ENCODE data around the gene KCNQ1OT1. TPM values are rescaled to one million over a fixed set of nuclear protein-coding genes. Genes with fewer than 3 reads are reported as not detected.
A peak's percentile ranks its signal among the peaks of the same experiment; 100 is the strongest.

KCNQ1OT1 gene
- total and polyA plus RNA-seq, 7 donors: 0.01 to 0.56 (median 0.30) TPM

DNA sequence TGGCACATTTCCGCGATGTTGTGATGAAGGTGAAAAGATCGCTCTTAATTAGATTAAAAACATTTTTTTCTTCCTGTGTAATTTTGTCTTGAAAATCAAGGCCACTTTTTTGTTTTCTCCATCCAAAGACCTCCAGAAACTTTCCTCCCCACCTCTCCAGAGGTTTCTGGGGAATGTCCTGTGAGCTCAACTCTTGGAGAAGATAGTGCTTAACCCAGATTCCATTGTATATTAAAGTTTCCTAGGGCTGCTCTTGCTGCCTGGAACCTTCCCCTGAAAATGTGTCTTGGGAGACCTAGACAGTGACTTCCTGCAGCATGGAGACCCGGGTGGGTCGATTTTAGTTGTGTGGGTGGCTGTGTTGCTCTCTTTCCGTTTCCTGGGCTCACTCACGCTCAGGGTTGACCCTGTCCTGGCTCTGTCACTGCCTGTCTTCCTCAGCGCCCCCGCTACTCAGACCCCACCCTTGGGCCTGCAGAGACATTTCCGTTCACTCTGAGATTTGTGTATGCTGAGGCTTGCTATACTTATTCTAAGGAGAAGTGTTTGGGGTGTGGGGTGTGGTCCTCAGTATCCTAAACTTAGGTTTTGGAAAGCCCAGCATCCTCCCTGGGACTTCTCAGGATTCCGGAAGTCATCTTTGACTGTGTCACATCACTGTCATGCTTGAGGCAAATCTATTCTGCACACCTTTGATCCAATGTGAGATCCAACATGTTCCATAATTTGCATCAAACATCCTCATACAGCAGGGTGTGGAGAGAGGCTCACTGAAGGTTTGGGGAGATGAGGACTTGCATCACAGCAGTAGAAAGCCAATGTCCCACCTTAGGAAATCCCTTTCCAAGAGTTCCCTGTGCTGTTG lies 47.2 kb downstream of the KCNQ1OT1 start:
- ATAC-seq (no peak), DNase-seq (no peak)
- intact Hi-C loops (cut with DNase I): no loop called here
- no peaks in the 10 kb centered on the region for H3K36me3 ChIP-seq (ENCODE audit: insufficient read depth in 1 of 2, low read depth in 1 of 2)
- H3K4me1 ChIP-seq: peaks cover 11% of the 10 kb centered on the region
- 71 to 76% (median 74%) methylated on average over 11 of the region's 11 CpGs for WGBS, 3 donors
- no peak overlapping the region for H3K27ac ChIP-seq
- TF ChIP-seq, protein P1, sequence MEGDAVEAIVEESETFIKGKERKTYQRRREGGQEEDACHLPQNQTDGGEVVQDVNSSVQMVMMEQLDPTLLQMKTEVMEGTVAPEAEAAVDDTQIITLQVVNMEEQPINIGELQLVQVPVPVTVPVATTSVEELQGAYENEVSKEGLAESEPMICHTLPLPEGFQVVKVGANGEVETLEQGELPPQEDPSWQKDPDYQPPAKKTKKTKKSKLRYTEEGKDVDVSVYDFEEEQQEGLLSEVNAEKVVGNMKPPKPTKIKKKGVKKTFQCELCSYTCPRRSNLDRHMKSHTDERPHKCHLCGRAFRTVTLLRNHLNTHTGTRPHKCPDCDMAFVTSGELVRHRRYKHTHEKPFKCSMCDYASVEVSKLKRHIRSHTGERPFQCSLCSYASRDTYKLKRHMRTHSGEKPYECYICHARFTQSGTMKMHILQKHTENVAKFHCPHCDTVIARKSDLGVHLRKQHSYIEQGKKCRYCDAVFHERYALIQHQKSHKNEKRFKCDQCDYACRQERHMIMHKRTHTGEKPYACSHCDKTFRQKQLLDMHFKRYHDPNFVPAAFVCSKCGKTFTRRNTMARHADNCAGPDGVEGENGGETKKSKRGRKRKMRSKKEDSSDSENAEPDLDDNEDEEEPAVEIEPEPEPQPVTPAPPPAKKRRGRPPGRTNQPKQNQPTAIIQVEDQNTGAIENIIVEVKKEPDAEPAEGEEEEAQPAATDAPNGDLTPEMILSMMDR (IDR thresholded peaks at IDR 0.05): no peak
- peaks cover 34% of the 10 kb centered on the region for H3K9me3 ChIP-seq
- H3K4me3 ChIP-seq: no peak overlapping the region
- no peaks in the 10 kb centered on the region for H3K27me3 ChIP-seq (ENCODE audit: insufficient read depth in 3 of 3, low read length in 2 of 3)

DNA sequence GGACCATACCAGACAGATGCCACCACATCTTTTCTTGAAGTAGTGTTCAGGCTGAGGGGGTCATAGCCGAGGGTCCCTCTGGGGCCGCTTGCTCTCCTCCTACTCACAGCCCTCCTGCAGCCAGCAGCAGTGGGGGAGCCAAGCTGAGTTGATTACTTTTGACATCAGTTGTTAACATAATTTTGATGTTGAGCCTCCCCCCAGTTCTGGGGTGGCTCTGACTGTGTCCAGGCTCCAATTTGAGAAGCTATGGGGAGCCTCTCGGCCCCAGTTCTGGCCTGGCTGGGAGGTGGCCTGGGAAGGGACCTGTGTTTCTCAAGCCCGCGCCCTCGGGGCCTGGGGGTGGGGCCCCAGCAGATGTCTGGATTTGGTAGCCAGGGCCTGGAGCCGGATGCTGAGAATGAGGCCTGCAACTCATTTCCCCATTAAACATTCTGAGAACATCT lies 47.9 kb downstream of the KCNQ1OT1 start:
- no peak overlapping the region for H3K4me3 ChIP-seq
- no peaks in the 10 kb centered on the region for H3K36me3 ChIP-seq (ENCODE audit: insufficient read depth in 1 of 2, low read depth in 1 of 2)
- 72 to 87% (median 78%) methylated on average over 7 of the region's 7 CpGs for WGBS, 3 donors
- H3K27ac ChIP-seq: no peak overlapping the region
- intact Hi-C loops (cut with DNase I): no loop called here
- TF ChIP-seq, protein P1 (IDR thresholded peaks at IDR 0.05): no peak
- DNase-seq: peak in 1 of 2 donors; percentile 66
- H3K9me3 ChIP-seq: peaks cover 41% of the 10 kb centered on the region
- no peak for ATAC-seq
- H3K4me1 ChIP-seq: peaks cover 9% of the 10 kb centered on the region
- H3K27me3 ChIP-seq (ENCODE audit: insufficient read depth in 3 of 3, low read length in 2 of 3): no peaks in the 10 kb centered on the region

DNA sequence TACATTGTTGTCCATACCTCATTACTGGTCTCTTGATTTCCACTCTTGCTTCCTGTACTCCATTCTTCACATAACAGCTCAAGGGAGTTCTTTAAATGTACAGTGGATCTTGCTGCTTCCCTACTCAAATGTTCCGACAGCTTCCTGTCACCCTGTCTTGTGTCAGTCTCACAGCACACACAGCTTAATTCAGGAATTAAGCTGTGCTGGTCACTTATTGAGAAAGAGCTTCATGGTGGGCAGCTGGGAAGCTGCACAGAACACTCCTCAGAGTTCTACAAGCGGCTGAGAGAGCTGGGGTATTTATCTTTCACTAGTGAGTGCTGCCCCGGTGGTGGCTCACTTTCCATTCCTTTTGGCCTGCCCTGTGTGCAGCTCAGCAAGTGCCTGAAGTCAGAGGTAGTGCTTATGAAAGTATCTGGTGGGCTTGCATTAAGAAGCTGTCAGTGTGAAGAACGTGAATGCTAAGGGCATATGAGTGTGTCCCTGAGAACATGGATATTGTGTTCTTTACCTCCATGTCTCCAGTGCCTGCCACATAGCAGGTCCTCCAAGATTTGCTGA lies 48.7 kb downstream of the KCNQ1OT1 start:
- Histone ChIP-seq H3K27ac (no peak overlapping the region), H3K36me3 (ENCODE audit: insufficient read depth in 1 of 2, low read depth in 1 of 2) (no peaks in the 10 kb centered on the region), H3K4me3 (no peak overlapping the region), H3K4me1 (peaks cover 9% of the 10 kb centered on the region), H3K9me3 (peaks cover 46% of the 10 kb centered on the region), H3K27me3 (ENCODE audit: insufficient read depth in 3 of 3, low read length in 2 of 3) (no peaks in the 10 kb centered on the region)
- 92 to 95% (median 94%) methylated on average over 4 of the region's 4 CpGs for WGBS, 3 donors
- TF ChIP-seq, protein P1 (IDR thresholded peaks at IDR 0.05): no peak
- intact Hi-C loops (cut with DNase I): no loop called here
- DNase-seq: no peak
- ATAC-seq: no peak

DNA sequence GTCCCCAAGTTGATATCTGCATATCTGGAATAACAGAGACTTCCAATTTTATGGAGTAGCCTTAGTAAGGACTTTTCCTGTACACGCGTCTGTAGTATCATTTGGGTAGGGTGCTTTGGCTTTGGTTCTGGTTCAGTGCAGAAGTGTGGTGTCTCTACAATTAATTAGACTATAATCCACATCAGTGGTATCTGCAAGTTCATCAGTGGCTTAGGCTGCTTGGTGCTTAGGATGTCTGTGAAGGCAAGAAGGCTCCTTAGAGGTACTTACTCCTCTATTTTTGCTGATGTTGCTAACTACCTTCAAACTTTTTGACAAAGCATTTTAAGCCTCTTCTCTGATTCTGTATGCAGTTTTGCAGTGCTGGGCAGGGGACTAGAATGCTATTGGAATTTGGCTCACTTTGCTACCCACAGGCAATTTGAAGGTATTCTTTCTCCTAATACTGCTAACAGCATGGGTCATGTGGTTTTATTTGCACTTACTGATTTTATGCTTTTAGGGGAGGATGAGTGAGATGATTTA lies 49.4 kb downstream of the KCNQ1OT1 start:
- 91 to 98% (median 96%) methylated on average over 2 of the region's 2 CpGs for WGBS, 3 donors
- DNase-seq (no peak), ATAC-seq (no peak)
- Histone ChIP-seq H3K27me3 (ENCODE audit: insufficient read depth in 3 of 3, low read length in 2 of 3) (no peaks in the 10 kb centered on the region), H3K4me3 (no peak overlapping the region), H3K9me3 (peaks cover 52% of the 10 kb centered on the region), H3K27ac (no peak overlapping the region), H3K36me3 (ENCODE audit: insufficient read depth in 1 of 2, low read depth in 1 of 2) (no peaks in the 10 kb centered on the region), H3K4me1 (peaks cover 9% of the 10 kb centered on the region)
- TF ChIP-seq, protein P1 (IDR thresholded peaks at IDR 0.05): no peak
- intact Hi-C loops (cut with DNase I): no loop called here

Data from psoas muscle (tissue), 8 donors.